Measurements from ENCODE around the gene MSGN1.

DNA sequence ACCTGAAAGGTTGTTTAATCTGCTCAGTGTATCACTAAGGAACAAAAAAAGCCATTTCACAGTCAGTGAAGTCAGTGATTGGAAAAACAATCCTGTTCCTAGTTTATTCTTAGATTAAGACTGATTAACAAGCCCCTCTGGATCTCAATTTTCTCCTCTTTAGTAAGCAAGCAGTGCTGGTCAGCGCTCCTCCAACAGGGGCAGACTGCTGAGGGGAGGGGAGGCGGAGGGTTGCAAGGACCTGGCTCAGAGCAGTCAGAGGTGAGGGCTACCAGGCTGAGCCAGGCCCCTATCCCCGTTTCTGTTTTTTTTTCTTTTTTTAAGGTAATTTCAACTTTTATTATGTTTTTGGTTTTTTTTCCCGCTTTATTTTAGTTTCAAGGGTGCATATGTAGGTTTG lies 37.5 kb downstream of the MSGN1 start:
- TF ChIP-seq GATA3 (IDR thresholded peaks at IDR 0.05; ENCODE audit: low read depth, low read length) (no peak), GATA2 (IDR thresholded peaks at IDR 0.05; ENCODE audit: low read depth, low read length) (no peak)

Measured in SH-SY5Y (cell line).